GM18951 (cell line): ENCODE measurements around the gene MESP2.

Experiments
- POLR2A ChIP-seq: IDR thresholded peaks from 4 replicates; pipeline ENCODE4 v1.6.1; 2011; ENCODE audit warnings: mild to moderate bottlenecking; ENCODE audit not compliant: insufficient read length, insufficient read depth; ENCODE audit errors: extremely low read depth
- in situ Hi-C: fragments of 300-500 bp; cut with MboI; formaldehyde crosslinking; loops from one replicate; pipeline ENCODE4 v1.12.0; 2022; ENCODE audit warnings: low sequenced_read_pairs, mixed read lengths, inconsistent platforms; ENCODE audit not compliant: unreplicated experiment

Gene MESP2

DNA sequence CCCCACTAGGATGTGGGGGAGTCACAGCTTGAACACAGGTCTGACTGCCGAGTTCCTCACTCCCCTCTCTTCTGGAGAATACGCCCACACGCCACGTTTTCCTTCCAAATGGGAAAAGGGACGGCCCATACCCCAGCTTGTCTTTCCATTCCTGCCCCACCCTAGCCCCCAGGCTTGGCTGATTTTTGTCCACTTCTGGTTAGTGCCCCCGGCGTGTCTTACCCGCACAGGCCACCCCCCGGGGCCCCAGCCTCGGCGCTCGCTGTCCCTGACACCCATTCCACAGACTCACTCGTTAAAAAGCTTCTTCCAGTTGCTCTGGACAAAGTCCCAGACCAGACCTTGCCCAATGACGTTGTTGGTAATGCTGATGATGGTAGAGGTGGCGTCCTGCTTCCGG, 14.5 kb downstream of the MESP2 start:
- in situ Hi-C loops = no loop called here
- no peak for TF ChIP-seq POLR2A

- TF ChIP-seq POLR2A = no peak
Measured at GRCh38 chr15:89792106-89792805, 16.1 kb downstream of the MESP2 start.

DNA sequence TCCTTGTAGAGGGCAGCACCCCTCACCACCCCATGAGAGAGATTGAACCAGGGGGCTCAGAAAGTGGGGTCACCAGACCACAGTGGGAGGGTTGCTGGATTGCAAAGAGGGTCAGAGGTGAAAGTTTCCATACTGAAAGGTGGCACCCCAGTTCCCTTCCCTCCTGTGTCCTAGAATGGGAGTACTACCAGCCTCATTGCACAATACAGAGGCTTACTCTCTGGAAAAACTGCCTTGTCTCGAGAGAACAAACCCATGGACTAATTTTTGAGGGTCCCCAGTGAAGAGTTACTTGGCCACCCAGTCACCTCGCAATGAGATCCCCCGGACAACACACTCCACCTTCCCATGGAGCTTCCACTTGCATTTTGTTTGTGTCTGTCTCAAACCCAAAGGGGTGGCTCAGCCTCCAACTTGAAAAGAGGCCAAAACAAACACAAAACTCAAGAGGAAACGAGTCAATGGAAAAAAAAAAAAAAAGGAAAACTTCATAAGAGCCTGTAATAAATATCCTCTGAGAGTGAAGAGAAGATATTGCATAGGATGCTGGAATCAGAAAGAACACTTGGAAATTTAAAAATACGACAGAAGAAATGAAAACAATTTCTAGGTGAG, 18.6 kb downstream of the MESP2 start:
- TF ChIP-seq POLR2A = no peak
- in situ Hi-C loops = no loop called here

More at GRCh38 chr15:89792106-89792805, 16.1 kb downstream of the MESP2 start:
- in situ Hi-C loops = no loop called here

DNA sequence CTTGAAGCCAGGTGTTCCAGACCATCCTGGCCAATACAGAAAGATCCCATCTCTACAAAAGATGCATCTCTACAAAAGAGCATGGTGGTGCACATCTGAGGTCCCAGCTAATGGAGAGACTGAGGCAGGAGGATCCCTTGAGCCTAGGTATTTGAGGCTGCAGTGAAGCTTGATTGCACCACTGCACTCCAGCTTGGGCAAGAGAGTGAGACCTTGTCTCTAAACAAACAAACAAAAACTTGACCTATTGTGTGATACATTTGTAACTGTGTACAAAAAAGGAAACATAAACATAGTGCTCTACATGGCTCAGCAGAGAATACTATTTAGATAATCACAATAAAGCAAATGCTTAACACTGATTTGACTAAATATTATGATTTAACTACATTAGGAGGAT, 19.9 kb downstream of the MESP2 start:
- in situ Hi-C loops = no loop called here
- no peak for TF ChIP-seq POLR2A

GRCh38 chr15:89797678-89798201, 21.6 kb downstream of the MESP2 start:
- TF ChIP-seq POLR2A = no peak
- in situ Hi-C loops = no loop called here

DNA sequence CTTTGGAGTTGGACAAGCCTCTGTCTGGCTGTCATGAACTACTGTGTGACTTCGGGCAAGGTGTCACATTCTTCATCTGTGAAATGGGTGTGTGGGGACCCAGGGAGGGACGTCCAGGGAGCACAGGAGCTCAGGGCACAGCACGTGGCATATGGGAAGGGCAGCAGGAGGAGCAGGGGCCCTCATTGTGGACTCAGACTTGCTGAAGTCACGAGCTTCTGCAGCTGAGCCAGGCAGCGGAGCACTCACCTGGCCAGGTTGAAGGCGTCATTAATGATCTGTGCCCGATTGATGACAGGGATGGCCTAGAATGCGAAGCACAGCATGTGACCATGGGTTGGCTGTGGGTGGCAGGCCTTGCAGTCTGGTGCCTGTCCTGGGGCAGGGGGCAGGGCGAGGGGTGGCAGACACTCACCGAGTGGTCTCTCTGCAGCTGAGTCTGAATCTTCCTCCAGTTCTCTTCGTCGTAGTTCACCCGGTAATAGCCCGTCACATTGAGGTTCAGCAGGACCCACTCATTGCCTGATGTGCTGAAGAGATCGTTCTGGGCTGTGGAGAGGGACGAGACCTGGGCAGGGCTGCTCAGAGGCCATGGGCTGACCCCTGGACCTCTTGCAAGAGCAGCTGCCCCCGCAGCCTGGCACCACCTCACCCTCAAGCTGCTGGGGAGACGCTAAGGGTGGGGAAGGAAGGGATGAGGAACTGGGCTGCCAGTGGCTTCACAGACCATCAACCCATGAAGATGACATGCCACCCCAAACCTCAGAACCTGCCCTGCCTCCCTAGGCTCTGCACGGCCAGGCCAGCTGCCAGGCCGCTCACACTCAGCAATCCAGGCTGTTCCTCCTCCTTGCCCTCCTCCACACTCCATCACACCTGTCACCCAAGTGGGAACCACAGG, 23.1 kb downstream of the MESP2 start:
- TF ChIP-seq POLR2A = no peak
- in situ Hi-C loops = no loop called here

DNA sequence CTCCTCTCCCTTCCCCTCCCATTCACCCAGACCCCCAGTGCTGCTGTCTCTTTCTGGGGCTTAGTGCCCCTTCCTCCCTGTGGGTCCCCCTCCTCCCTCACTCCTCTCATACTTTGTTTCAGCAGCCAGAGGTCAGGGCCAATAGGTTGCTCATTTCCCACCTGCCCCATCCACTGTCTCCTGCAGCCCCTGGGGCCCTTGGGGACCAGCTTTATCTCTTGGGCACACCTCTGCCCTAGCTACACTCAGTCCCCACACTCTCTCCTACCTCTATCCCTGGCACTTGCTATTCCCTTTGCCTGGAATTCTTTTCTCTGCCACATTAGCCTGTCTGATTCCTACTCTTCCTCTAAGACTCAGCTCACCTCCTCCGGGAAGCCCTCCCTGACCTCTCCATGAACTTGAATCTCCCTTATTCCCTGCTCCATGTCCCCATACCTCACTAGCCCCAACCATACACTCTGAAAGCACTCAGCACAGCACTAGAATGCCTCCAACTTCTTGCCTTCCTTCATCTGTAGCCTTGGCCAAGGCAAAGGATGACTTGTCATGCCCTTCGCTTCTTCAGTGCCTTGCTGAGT, 23.9 kb downstream of the MESP2 start:
- no peak for TF ChIP-seq POLR2A
- in situ Hi-C loops = no loop called here

DNA sequence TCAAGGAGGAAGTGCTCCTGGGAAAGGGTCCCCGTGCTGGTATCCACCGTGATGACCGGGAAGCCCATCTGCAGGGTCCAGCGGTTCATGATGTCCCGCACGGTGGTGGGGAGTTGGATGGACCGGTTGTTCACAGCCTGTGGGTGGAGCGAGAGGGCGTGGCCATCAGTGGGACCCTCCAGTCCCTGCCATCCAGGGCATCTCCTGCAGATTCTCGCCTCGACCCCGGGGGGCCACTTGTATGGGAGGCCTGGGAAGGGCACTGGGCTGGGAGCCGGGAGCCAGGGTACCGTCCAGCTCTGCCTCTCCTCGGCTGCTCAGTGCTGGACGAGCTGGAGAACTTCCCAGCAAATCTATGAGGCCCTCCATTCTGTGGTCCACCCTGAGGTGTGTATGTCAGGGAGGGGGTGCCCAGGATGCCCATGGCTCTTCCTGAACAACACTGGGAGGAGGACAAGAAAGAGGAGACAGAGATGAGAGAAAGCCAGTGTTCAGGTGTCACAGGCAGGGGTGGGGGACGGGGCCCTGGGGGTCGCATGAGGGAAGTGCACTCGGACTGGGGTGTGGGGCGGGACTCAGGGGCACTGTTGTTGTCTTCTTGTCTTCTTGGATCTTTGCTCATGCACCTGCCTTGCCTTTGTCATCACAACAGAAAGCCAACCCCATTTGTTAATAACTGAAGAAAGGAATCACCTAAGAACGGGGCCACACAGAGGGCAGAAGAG, 25.5 kb downstream of the MESP2 start:
- TF ChIP-seq POLR2A = no peak
- in situ Hi-C loops = no loop called here

- TF ChIP-seq POLR2A = no peak
- in situ Hi-C loops = no loop called here
Measured at GRCh38 chr15:89802231-89802928, 26.2 kb downstream of the MESP2 start.

- no peak for TF ChIP-seq POLR2A
- in situ Hi-C loops = no loop called here
Measured at GRCh38 chr15:89802986-89803824, 27.1 kb downstream of the MESP2 start.

- TF ChIP-seq POLR2A = no peak
- in situ Hi-C loops = no loop called here
Measured at GRCh38 chr15:89803941-89804800, 28.0 kb downstream of the MESP2 start.
